HG02571 (cell line): ENCODE measurements around the gene THAP12.

Source experiments
- ATAC-seq: cut with Tn5 transposase; IDR thresholded peaks from one replicate; pipeline ENCODE4 v1.9.1; 2021; ENCODE audit warnings: mild to moderate bottlenecking, moderate library complexity; ENCODE audit not compliant: unreplicated experiment

The THAP12 gene

DNA sequence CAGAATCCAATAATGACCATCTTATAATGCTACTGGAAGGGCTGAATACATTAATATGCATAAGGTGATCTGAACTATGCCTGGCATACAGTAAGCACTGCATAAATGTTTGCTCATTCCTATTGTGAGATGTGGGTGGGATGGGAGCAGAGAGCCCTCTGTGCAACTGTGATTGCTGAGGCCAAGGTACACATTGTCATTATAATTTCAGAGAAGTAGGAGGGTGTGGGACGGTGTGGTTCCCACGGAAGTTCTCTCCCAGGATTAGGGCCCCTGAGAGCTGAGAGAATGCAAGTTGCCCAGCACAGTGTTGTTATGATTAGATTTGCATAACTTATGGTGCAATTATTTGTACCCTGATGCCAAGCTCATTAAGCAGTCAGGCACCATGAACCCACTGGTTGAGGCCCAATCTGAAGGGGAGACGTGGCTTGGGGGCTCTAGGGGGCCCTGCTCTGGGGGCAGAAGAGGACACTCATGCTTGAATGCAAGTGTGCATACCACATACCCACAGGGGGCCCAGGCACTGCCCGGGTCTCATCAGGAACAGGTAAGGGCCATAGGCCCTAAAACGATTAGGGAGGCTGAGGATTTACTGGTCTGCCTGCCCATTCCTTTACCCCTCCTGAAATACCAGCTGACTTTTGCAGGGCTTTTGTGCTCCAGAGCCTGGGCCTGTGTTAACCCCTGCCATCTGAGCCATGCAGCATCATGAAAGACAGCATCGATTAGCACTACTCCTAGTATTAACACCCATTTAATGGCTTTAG, 72.8 kb downstream of the THAP12 start:
- ATAC-seq, result no peak

DNA sequence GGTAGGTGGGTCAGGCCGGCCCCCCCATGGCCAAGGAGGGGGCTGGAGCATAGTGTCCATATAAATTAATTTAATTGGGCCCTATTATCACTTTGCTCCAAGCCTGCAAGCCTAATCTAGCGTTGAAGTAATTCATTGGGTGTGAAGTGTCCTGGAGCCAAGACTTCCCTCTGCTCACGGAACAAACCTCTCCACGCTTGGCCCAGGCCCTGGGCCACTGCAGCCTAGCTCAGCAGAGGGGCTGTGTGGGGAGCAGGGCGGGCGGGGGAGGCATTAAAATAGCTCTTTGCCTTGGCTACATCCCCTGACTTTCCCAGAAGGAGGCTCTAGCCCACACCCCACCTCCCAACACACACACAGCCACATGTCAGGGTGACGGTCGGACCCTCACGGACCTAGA, 73.5 kb downstream of the THAP12 start:
- no peak for ATAC-seq

DNA sequence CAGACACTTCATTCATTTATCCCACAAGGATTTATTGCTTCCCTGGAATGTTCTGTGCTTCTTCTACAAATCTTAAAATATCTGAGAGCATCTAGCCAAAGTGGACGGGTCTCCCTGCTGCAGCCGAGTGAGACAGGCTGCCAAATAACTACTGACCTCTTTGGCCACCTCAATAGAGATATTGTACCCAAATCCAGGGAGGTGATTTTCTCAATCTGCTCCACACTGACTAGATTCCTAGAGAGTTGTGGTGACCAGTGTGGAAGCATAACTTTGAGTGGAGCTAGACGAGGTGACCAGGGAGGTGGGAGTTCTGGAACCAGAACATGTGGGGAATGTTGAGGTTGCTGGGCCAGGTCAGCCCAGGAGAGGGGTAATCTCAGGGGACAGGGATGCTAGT, 77.5 kb downstream of the THAP12 start:
- no peak for ATAC-seq

DNA sequence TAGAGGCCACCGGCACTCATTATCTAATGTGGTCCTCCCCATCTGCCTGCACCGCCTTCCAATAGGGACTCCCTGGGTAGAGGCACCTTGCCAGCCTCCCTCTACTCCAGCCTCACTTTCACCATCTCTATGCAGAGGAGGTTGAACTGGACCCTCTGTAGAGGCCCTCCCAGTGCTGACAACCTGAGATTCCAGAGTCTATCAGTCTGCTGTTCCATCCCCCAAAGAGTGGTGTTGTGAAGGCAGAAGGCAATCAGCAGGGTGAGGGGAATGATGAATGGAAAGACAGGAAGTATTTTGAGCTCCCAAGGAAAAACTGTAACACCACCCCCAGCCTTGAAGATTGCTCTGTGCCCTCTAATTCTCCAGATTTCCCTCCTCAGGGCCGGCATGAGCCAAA, 77.9 kb downstream of the THAP12 start:
- ATAC-seq, result no peak
